D341Med (cell line): ENCODE measurements around the gene ABCC9.

Source experiments
- DNase-seq: peaks from one replicate; pipeline ENCODE4 v3.0.0; 2012; ENCODE audit warnings: low spot score

Gene ABCC9

DNA sequence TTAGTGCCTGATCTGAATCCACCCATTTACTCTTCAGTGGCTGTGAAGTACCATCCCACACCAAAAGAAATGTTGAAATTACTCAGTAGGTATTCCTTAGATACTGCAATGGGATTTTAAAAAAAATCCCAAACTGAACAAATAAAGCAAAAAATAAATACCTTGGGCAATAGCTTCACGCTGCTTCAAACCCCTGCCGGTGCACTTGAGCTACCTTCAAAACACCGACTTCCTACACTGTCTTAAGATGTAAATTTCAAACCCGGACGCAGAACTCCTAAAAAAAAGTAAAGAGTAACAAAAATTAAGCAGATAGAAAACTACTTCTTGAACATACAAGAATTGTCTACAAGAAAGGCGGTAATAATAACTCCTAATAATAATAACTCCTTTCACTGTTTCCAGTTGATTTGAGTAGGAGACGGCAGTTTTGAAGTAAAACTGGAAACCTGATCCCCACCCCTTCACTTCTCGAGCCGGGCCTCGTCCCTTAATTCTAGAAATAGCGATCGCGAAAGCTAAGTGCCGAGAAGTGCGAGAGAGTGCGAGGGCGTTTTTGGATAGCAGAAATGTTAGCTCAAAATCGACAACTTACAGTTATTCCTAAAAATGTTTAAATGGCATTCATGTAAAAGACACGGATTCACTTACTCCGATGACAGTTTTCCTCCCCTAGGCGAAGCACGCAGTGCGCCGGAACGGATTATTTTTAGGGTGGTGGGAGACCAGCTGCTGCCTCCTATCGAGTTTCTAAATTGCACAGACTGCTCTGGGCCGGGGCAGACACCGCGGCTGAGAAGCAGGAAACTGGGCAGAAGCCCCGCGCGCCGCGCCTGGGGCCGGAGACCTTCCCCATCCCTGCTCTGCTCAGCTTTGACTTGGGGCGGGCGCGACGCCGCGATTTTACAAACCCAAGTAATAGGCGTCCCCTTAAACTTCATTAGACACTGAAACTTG, at the start of gene ABCC9:
Gene ABCC9, minus strand, starts transcription at position 878 of the 957 bp plus-strand sequence. CDS start 4,752 bp downstream, outside the sequence.
- DNase-seq: peak; percentile 62

DNA sequence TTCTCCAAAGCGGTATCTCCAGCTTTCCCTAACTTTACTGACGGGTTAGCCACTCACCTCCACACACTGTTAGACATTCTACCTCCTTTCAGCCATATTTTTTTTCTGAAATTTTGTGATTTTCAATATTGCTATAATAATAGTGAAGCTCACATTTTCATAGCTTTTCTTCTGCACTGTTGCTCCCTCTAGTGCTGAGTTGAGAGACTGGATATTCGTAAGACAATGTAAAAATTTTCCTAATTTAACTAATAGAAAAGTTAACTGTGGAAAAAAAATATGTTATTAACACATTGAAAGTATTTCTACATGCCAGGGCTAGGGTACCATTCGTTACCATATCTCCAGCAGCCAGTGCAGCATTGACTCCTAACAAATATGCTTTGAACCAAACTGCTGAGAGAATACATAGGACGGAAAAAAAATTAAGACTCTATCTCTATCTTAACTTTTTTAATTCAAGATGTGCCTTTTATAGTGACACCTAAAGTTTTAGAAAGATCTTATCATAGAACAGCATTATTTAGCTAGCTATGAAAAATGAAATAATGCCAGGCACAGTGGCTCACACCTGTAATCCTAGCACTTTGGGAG, 48.7 kb upstream of the ABCC9 start:
- peak; percentile 24 for DNase-seq

- DNase-seq: no peak
Observed at GRCh38 chr12:21988619-21989018, 47.4 kb upstream of the ABCC9 start.

GRCh38 chr12:21987755-21988154, 46.5 kb upstream of the ABCC9 start:
- DNase-seq: no peak

GRCh38 chr12:21985155-21985554, 43.9 kb upstream of the ABCC9 start:
- no peak for DNase-seq

DNA sequence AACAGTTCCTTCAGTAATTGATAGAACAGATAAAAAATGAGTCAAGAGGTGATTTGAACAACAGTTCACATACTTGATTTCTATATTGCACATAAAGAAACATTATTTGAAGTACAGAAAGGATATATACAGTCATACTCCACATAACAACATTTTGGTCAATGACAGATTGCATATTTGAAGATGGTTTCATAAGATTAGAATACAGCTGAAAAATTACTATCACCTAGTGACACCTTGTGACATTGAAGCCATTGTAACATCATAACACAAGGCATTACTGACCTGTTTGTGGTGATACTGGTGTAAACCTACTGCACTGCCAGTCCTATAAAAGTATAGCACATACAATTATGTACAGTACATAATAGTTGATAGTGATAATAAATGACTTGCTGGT, 43.1 kb upstream of the ABCC9 start:
- DNase-seq: no peak

GRCh38 chr12:21983095-21983494, 41.9 kb upstream of the ABCC9 start:
- no peak for DNase-seq

DNA sequence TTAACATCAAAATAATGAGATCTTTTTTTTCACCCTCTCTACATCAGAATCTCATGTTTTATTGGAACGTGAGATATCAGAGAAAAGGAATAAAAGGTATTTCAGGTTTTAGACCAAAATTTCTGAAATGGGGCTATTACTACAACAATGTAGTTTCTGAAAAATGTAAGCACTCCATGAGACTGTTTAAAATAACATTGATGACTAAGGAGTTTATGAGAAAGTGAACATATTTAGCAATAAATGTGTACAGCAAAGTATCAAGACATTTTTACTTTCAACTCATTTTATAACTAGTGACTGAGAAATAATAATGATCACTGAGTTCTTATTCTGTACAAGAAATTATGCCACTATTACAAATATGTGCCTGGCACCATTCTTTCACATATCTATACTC, 39.3 kb upstream of the ABCC9 start:
- DNase-seq: no peak

DNA sequence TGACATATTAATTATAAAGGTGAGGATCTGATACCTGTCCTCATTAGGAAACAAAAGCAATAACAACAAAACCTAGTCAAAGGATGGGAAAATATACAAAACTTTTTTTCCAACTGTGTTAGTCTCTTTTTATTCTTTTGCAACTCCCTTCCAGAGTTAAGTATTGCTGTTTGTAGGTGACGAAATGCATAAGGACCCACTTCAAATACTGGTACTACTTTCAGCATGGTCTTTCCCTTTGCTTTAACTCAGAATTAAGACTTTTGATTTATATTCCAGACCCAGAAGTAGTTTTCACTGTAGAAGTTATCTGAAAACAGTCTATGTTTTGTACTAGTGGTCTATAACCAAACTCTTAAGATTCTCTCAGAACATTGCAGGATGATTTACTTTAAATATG, 34.1 kb upstream of the ABCC9 start:
- DNase-seq: no peak

DNA sequence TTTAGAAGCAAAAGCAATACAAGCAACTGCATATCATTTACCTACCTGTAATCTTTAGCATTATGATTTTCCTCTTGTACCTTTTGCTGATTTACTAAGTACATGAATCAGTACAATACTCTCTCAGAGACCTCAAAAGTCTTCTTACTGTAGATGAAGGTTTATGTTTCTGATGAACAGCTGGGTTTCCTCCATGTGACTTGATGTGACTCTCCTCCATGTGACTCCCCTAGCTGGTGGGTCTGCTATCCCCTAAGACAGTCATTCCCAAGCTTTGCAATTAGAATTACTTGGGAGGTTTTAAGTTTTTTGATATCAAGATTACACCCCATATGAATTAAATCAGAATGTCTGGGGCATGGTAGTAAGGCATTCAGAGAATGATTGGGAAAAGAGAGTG, 32.0 kb upstream of the ABCC9 start:
- DNase-seq: no peak

GRCh38 chr12:21972055-21972454, 30.8 kb upstream of the ABCC9 start:
- DNase-seq: no peak

- no peak for DNase-seq
Observed at GRCh38 chr12:21971344-21971743, 30.1 kb upstream of the ABCC9 start.

DNA sequence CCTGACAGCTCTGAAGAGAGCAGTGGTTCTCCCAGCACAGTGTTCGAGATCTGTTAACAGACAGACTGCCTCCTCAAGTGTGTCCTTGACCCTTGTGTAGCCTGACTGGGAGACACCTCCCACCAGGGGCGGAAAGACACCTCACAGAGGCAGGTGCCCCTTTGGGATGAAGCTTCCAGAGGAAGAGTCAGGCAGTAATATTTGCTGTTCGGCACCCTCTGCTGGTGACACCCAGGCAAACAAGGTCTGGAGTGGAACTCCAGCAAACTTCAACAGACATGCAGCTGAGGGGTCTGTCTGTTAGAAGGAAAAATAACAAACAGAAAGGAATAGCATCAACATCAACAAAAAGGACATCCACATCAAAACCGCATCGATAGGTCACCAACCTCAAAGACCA, 21.6 kb upstream of the ABCC9 start:
- no peak for DNase-seq

DNA sequence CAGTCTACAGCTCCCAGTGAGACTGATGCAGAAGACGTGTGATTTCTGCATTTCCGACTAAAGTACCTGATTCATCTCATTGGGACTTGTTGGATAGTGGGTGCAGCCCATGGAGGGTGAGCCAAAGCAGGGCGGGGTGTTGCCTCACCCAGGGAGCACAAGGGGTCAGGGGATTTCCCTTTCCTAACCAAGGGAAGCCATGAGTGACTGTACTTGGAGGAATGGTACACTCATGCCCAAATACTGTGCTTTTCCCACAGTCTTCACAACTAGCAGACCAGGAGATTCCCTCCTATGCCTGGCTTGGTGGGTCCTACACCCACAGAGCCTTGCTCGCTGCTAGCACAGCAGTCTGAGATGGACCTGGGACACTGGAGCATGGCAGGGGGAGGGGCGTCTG, 21.0 kb upstream of the ABCC9 start:
- DNase-seq: no peak

DNA sequence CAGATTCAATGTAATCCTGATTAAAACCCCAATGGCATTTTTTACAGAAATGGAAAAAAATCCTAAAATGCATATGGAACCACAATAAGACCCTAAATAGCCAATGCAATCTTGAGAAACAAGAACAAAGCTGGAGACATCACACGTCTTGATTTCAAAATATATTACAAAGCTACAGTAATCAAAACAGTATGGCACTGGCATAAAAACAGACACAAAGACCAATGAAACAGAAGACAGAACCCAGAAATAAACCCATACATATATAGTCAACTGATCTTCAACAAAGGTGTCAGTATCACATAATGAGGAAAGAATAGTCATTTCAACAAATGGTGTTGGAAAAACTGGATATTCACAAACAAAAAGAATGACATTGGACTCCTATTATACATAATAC, 9.4 kb upstream of the ABCC9 start:
- no peak for DNase-seq

DNA sequence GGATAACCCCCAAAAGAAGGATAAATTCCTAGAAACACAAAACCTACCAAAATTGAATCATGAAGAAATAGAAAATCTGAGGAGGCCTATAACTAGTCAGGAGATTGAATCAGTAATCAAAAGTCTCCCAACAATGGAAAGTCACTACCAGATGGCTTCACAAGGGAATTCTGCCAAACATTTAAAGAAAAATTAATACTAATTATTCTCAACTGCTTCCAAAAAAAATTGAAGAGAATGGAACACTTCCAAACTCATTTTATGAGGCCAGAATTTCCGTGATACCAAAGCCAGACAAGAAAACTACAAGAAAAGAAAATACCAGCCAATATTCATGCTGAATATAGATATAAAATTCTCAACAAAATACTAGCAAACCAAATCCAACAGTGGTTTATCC, 7.8 kb upstream of the ABCC9 start:
- no peak for DNase-seq

- DNase-seq: no peak
Observed at GRCh38 chr12:21946983-21947382, 5.8 kb upstream of the ABCC9 start.

DNA sequence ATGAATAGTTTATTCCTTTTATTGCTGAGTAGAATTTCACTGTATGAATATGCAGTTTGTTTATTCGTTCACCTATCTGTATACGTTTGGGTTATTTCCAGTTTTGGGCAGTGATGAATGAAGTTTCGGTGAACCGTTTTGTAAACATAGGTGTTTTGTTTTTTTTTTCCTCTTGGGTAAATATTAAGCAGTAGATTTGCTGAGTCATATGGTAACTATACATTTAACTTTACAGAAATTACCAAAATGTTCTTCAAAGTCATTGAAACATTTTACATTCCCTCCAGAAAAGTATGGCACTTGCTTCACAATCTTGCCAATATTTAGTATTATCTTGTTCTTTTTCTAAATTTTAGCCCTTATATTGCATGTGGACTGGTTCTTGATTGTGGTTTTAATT, 3.8 kb upstream of the ABCC9 start:
- DNase-seq: no peak

DNA sequence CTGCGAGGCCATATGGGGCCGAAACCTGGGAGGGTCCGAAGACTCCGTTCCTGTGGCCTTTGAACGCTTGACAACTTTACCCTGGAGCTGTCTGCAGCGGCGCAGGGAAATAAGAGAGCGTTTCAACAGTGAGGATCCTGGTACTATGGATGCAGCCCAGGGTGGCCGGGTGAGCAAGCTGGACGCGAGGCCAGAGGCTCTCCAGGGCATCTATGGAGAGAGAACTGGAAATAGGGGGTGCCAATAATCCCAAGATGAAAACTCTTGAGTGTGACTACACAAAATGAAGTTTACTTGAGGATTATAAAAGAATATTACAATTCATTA, 1.1 kb upstream of the ABCC9 start:
- DNase-seq: no peak

- peak; percentile 22 for DNase-seq
Observed at GRCh38 chr12:21941506-21942376, 515 bp upstream of the ABCC9 start.

DNA sequence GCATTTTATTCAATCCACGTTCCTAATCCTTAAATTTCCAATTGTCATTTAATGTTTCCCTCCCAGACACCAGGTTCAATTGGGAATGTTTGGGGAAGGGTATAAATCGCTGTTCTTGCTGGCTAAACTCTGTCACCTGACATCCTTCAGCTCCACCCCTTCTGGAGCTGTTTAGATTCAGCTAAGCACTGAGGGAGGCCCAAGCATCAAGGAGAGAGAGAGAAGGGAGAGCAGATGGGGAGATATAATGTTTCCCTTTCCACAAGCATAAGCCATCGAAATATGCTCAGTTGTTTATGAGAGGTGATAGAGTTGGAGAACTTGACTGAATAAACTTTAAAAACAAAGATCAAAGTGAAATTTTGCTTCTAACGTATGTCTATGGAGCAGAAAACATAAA, 1.8 kb downstream of the ABCC9 start:
- no peak for DNase-seq

DNA sequence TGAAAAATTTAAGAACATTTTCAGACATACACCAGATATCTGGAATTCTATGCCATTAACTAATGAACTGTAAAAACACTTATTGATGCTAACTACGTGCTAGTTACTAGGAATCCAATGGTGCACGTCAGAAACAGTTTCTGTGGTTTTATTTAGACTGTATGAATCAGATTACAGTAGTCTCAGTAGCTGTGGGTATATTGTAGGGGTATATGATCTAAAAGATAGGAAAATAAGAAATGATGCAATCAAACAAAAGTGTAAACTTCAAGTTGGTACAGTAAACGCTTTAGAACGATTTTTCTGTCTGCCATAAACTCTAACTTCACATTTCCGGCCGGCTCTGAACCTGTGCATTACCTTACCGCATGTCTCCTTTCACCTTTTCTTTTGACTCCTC, 2.3 kb downstream of the ABCC9 start:
- no peak for DNase-seq

DNA sequence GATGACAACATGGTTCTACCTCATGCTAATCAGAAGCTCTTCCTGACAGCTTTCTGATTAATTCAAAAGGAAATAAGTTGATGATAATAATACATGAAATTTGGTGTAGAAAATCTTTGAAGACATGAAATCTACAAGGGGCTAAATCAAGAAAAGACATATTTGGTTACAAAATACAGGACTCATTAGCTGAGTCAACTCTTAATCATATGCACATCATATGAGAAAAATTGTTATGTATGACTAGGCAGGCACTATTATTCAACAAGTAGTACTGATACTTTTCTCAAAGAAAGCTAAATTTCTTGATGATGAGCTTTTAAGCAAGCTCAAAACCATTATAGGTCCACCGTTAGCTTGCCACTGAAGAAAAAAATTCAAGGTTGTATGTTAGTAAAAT, 7.1 kb downstream of the ABCC9 start:
- no peak for DNase-seq
